ENCODE results near the gene KCNK2. TPM values are rescaled to one million over a fixed set of nuclear protein-coding genes. Genes with fewer than 3 reads are reported as not detected.

The KCNK2 gene
- total and polyA plus RNA-seq, 5 donors from 2014 or later, result not detected

- Mint-ChIP-seq H3K4me1 (no peaks in the 10 kb centered on the region), H3K4me3 (no peak overlapping the region), H3K36me3 (no peaks in the 10 kb centered on the region), H3K27me3 (no peaks in the 10 kb centered on the region), H3K27ac (no peak overlapping the region), H3K9me3 (peaks cover 0 to 2% (median 0%) of the 10 kb centered on the region in 7 donors)
- Histone ChIP-seq H3K27ac (ENCODE audit: insufficient read depth, low read length, poor library complexity, severe bottlenecking) (no peak overlapping the region), H3K27me3 (ENCODE audit: control insufficient read depth, insufficient read depth, low read length) (peaks cover 2% of the 10 kb centered on the region), H3K4me3 (ENCODE audit: low read depth, low read length) (no peak overlapping the region), H3K9me3 (ENCODE audit: control insufficient read depth in 2 of 2, low read length in 2 of 2) (no peaks in the 10 kb centered on the region), H3K36me3 (ENCODE audit: control insufficient read depth, insufficient read depth, low read length) (no peaks in the 10 kb centered on the region), H3K4me1 (ENCODE audit: control insufficient read depth, insufficient read depth, low read length, poor library complexity, severe bottlenecking) (no peaks in the 10 kb centered on the region)
- DNase-seq (no peak), ATAC-seq (ENCODE audit: low read depth in 2 of 2) (no peak)
These were observed 21.7 kb downstream of the KCNK2 start for GRCh38 chr1:215104283-215104682.

- H3K27ac Mint-ChIP-seq, result no peak overlapping the region
- H3K27me3 Mint-ChIP-seq, result no peaks in the 10 kb centered on the region
- peaks cover 0 to 5% (median 1%) of the 10 kb centered on the region in 7 donors for H3K9me3 Mint-ChIP-seq
- Histone ChIP-seq H3K4me3 (ENCODE audit: low read depth, low read length) (no peak overlapping the region), H3K9me3 (ENCODE audit: control insufficient read depth in 2 of 2, low read length in 2 of 2) (no peaks in the 10 kb centered on the region), H3K27ac (ENCODE audit: insufficient read depth, low read length, poor library complexity, severe bottlenecking) (no peak overlapping the region), H3K27me3 (ENCODE audit: control insufficient read depth, insufficient read depth, low read length) (peaks cover 2% of the 10 kb centered on the region), H3K36me3 (ENCODE audit: control insufficient read depth, insufficient read depth, low read length) (no peaks in the 10 kb centered on the region), H3K4me1 (ENCODE audit: control insufficient read depth, insufficient read depth, low read length, poor library complexity, severe bottlenecking) (no peaks in the 10 kb centered on the region)
- H3K4me3 Mint-ChIP-seq, result no peak overlapping the region
- H3K36me3 Mint-ChIP-seq, result no peaks in the 10 kb centered on the region
- DNase-seq, result no peak
- ATAC-seq (ENCODE audit: low read depth in 2 of 2), result no peak
- H3K4me1 Mint-ChIP-seq, result no peaks in the 10 kb centered on the region
These were observed 23.5 kb downstream of the KCNK2 start for GRCh38 chr1:215106067-215106466.

GRCh38 chr1:215109171-215109570 lies 26.6 kb downstream of the KCNK2 start:
- no peak overlapping the region for H3K4me3 Mint-ChIP-seq
- H3K4me1 Mint-ChIP-seq, result no peaks in the 10 kb centered on the region
- H3K27me3 Mint-ChIP-seq, result no peaks in the 10 kb centered on the region
- Histone ChIP-seq H3K27ac (ENCODE audit: insufficient read depth, low read length, poor library complexity, severe bottlenecking) (no peak overlapping the region), H3K4me1 (ENCODE audit: control insufficient read depth, insufficient read depth, low read length, poor library complexity, severe bottlenecking) (no peaks in the 10 kb centered on the region), H3K9me3 (ENCODE audit: control insufficient read depth in 2 of 2, low read length in 2 of 2) (no peaks in the 10 kb centered on the region), H3K27me3 (ENCODE audit: control insufficient read depth, insufficient read depth, low read length) (no peaks in the 10 kb centered on the region), H3K36me3 (ENCODE audit: control insufficient read depth, insufficient read depth, low read length) (no peaks in the 10 kb centered on the region), H3K4me3 (ENCODE audit: low read depth, low read length) (no peak overlapping the region)
- H3K36me3 Mint-ChIP-seq, result no peaks in the 10 kb centered on the region
- no peak for ATAC-seq (ENCODE audit: low read depth in 2 of 2)
- H3K9me3 Mint-ChIP-seq, result peaks cover 0 to 5% (median 1%) of the 10 kb centered on the region in 7 donors
- no peak for DNase-seq
- H3K27ac Mint-ChIP-seq, result no peak overlapping the region

GRCh38 chr1:215111916-215112315 lies 29.4 kb downstream of the KCNK2 start:
- ATAC-seq (ENCODE audit: low read depth in 2 of 2) (no peak), DNase-seq (no peak)
- Mint-ChIP-seq H3K4me1 (no peaks in the 10 kb centered on the region), H3K36me3 (no peaks in the 10 kb centered on the region), H3K4me3 (no peak overlapping the region), H3K27me3 (no peaks in the 10 kb centered on the region), H3K27ac (no peak overlapping the region), H3K9me3 (peaks cover 0 to 6% (median 1%) of the 10 kb centered on the region in 7 donors)
- Histone ChIP-seq H3K36me3 (ENCODE audit: control insufficient read depth, insufficient read depth, low read length) (no peaks in the 10 kb centered on the region), H3K9me3 (ENCODE audit: control insufficient read depth in 2 of 2, low read length in 2 of 2) (no peaks in the 10 kb centered on the region), H3K27ac (ENCODE audit: insufficient read depth, low read length, poor library complexity, severe bottlenecking) (no peak overlapping the region), H3K4me3 (ENCODE audit: low read depth, low read length) (no peak overlapping the region), H3K4me1 (ENCODE audit: control insufficient read depth, insufficient read depth, low read length, poor library complexity, severe bottlenecking) (no peaks in the 10 kb centered on the region), H3K27me3 (ENCODE audit: control insufficient read depth, insufficient read depth, low read length) (no peaks in the 10 kb centered on the region)

- H3K9me3 Mint-ChIP-seq, result peaks cover 0 to 6% (median 1%) of the 10 kb centered on the region in 7 donors
- Histone ChIP-seq H3K9me3 (ENCODE audit: control insufficient read depth in 2 of 2, low read length in 2 of 2) (no peaks in the 10 kb centered on the region), H3K4me1 (ENCODE audit: control insufficient read depth, insufficient read depth, low read length, poor library complexity, severe bottlenecking) (no peaks in the 10 kb centered on the region), H3K4me3 (ENCODE audit: low read depth, low read length) (no peak overlapping the region), H3K27ac (ENCODE audit: insufficient read depth, low read length, poor library complexity, severe bottlenecking) (no peak overlapping the region), H3K27me3 (ENCODE audit: control insufficient read depth, insufficient read depth, low read length) (no peaks in the 10 kb centered on the region), H3K36me3 (ENCODE audit: control insufficient read depth, insufficient read depth, low read length) (no peaks in the 10 kb centered on the region)
- no peaks in the 10 kb centered on the region for H3K4me1 Mint-ChIP-seq
- no peak overlapping the region for H3K4me3 Mint-ChIP-seq
- H3K36me3 Mint-ChIP-seq, result no peaks in the 10 kb centered on the region
- DNase-seq, result no peak
- no peak overlapping the region for H3K27ac Mint-ChIP-seq
- no peaks in the 10 kb centered on the region for H3K27me3 Mint-ChIP-seq
- ATAC-seq (ENCODE audit: low read depth in 2 of 2), result no peak
These were observed 31.2 kb downstream of the KCNK2 start for GRCh38 chr1:215113776-215114153.

GRCh38 chr1:215114154-215114933 lies 31.8 kb downstream of the KCNK2 start:
- no peak for DNase-seq
- no peak for ATAC-seq (ENCODE audit: low read depth in 2 of 2)
- H3K27me3 ChIP-seq (ENCODE audit: control insufficient read depth, insufficient read depth, low read length), result no peaks in the 10 kb centered on the region
- Mint-ChIP-seq H3K36me3 (no peaks in the 10 kb centered on the region), H3K4me1 (no peaks in the 10 kb centered on the region), H3K27ac (no peak overlapping the region), H3K4me3 (no peak overlapping the region), H3K9me3 (peaks cover 0 to 6% (median 1%) of the 10 kb centered on the region in 7 donors), H3K27me3 (no peaks in the 10 kb centered on the region)
- H3K36me3 ChIP-seq (ENCODE audit: control insufficient read depth, insufficient read depth, low read length), result no peaks in the 10 kb centered on the region
- no peaks in the 10 kb centered on the region for H3K4me1 ChIP-seq (ENCODE audit: control insufficient read depth, insufficient read depth, low read length, poor library complexity, severe bottlenecking)
- no peak overlapping the region for H3K27ac ChIP-seq (ENCODE audit: insufficient read depth, low read length, poor library complexity, severe bottlenecking)
- no peaks in the 10 kb centered on the region for H3K9me3 ChIP-seq (ENCODE audit: control insufficient read depth in 2 of 2, low read length in 2 of 2)
- H3K4me3 ChIP-seq (ENCODE audit: low read depth, low read length), result no peak overlapping the region

GRCh38 chr1:215115760-215116159 lies 33.2 kb downstream of the KCNK2 start:
- H3K27ac ChIP-seq (ENCODE audit: insufficient read depth, low read length, poor library complexity, severe bottlenecking), result no peak overlapping the region
- H3K4me1 ChIP-seq (ENCODE audit: control insufficient read depth, insufficient read depth, low read length, poor library complexity, severe bottlenecking), result no peaks in the 10 kb centered on the region
- no peak for ATAC-seq (ENCODE audit: low read depth in 2 of 2)
- no peaks in the 10 kb centered on the region for H3K9me3 ChIP-seq (ENCODE audit: control insufficient read depth in 2 of 2, low read length in 2 of 2)
- peaks cover 0 to 6% (median 1%) of the 10 kb centered on the region in 7 donors for H3K9me3 Mint-ChIP-seq
- no peaks in the 10 kb centered on the region for H3K27me3 Mint-ChIP-seq
- no peaks in the 10 kb centered on the region for H3K36me3 ChIP-seq (ENCODE audit: control insufficient read depth, insufficient read depth, low read length)
- no peaks in the 10 kb centered on the region for H3K4me1 Mint-ChIP-seq
- no peaks in the 10 kb centered on the region for H3K36me3 Mint-ChIP-seq
- no peak overlapping the region for H3K27ac Mint-ChIP-seq
- H3K4me3 ChIP-seq (ENCODE audit: low read depth, low read length), result no peak overlapping the region
- H3K27me3 ChIP-seq (ENCODE audit: control insufficient read depth, insufficient read depth, low read length), result no peaks in the 10 kb centered on the region
- DNase-seq, result no peak
- no peak overlapping the region for H3K4me3 Mint-ChIP-seq

- Mint-ChIP-seq H3K27ac (no peak overlapping the region), H3K27me3 (no peaks in the 10 kb centered on the region), H3K9me3 (peaks cover 0 to 3% (median 0%) of the 10 kb centered on the region in 7 donors), H3K4me3 (no peak overlapping the region), H3K4me1 (no peaks in the 10 kb centered on the region), H3K36me3 (no peaks in the 10 kb centered on the region)
- H3K4me1 ChIP-seq (ENCODE audit: control insufficient read depth, insufficient read depth, low read length, poor library complexity, severe bottlenecking), result no peaks in the 10 kb centered on the region
- H3K4me3 ChIP-seq (ENCODE audit: low read depth, low read length), result no peak overlapping the region
- DNase-seq (no peak), ATAC-seq (ENCODE audit: low read depth in 2 of 2) (no peak)
- H3K9me3 ChIP-seq (ENCODE audit: control insufficient read depth in 2 of 2, low read length in 2 of 2), result no peaks in the 10 kb centered on the region
- H3K27me3 ChIP-seq (ENCODE audit: control insufficient read depth, insufficient read depth, low read length), result no peaks in the 10 kb centered on the region
- H3K27ac ChIP-seq (ENCODE audit: insufficient read depth, low read length, poor library complexity, severe bottlenecking), result no peak overlapping the region
- no peaks in the 10 kb centered on the region for H3K36me3 ChIP-seq (ENCODE audit: control insufficient read depth, insufficient read depth, low read length)
These were observed 35.5 kb downstream of the KCNK2 start for GRCh38 chr1:215118081-215118480.
